Breast epithelium (tissue), 3 donors: ENCODE data around the gene NXN.

ENCODE experiments used
- CTCF ChIP-seq, 3 donors: fragments of 450-650 bp; IDR thresholded peaks; one replicate each; pipeline ENCODE4 v1.5.1; 2016 to 2017; ENCODE audit warnings: antibody characterized with exemption in 3 of 3, mild to moderate bottlenecking in 3 of 3, moderate library complexity in 3 of 3
- POLR2AphosphoS5 ChIP-seq, 3 donors: sonication (generic); formaldehyde crosslinking; IDR thresholded peaks; one replicate each; pipeline ENCODE4 v1.6.1; 2017; ENCODE audit warnings: antibody characterized with exemption in 3 of 3

- TF ChIP-seq CTCF (IDR thresholded peaks at IDR 0.05) (no peak), POLR2AphosphoS5 (IDR thresholded peaks at IDR 0.05) (no peak)
These were observed 107.6 kb downstream of the NXN start for GRCh38 chr17:871751-872519.
